ENCODE measurements around the gene EIF2S1. TPM values are rescaled to one million over a fixed set of nuclear protein-coding genes. Genes with fewer than 3 reads are reported as not detected.
"Not testable (repeated sequence)": the region's sequence is repeated elsewhere in the genome, so short reads cannot be mapped to it uniquely, and the experiment has no call there.

EIF2S1 gene
- total RNA-seq, 4 donors from 2014 or later: 27.1 to 74.3 (median 35.9) TPM

- peak in 2 of 3 donors; percentile 89 to 92 for DNase-seq
- Histone ChIP-seq H3K9me3 (no peaks in the 10 kb centered on the region), H3K4me3 (peak overlapping the region in 1 of 4 donors; percentile 36), H3K27me3 (no peaks in the 10 kb centered on the region), H3K36me3 (no peaks in the 10 kb centered on the region), H3K4me1 (peaks cover 0 to 9% (median 0%) of the 10 kb centered on the region in 4 donors), H3K27ac (peak overlapping the region in 3 of 4 donors; percentile 11 to 92 (median 75))
- TF ChIP-seq POLR2A (IDR thresholded peaks at IDR 0.05) (peak in 1 of 2 donors; percentile 72), CTCF (IDR thresholded peaks at IDR 0.05) (no peak)
Observed at GRCh38 chr14:67410313-67410712, 50.2 kb downstream of the EIF2S1 start.

- Histone ChIP-seq H3K4me3 (peak overlapping the region; percentile 20 to 66 (median 53)), H3K9me3 (no peaks in the 10 kb centered on the region), H3K27ac (peak overlapping the region in 3 of 4 donors; percentile 57 to 92 (median 75)), H3K36me3 (no peaks in the 10 kb centered on the region), H3K27me3 (no peaks in the 10 kb centered on the region), H3K4me1 (peaks cover 0 to 9% (median 0%) of the 10 kb centered on the region in 4 donors)
- no peak for DNase-seq
- no peak for TF ChIP-seq CTCF (IDR thresholded peaks at IDR 0.05)
- no peak for TF ChIP-seq POLR2A (IDR thresholded peaks at IDR 0.05)
Observed at GRCh38 chr14:67411370-67411769, 51.2 kb downstream of the EIF2S1 start.

DNA sequence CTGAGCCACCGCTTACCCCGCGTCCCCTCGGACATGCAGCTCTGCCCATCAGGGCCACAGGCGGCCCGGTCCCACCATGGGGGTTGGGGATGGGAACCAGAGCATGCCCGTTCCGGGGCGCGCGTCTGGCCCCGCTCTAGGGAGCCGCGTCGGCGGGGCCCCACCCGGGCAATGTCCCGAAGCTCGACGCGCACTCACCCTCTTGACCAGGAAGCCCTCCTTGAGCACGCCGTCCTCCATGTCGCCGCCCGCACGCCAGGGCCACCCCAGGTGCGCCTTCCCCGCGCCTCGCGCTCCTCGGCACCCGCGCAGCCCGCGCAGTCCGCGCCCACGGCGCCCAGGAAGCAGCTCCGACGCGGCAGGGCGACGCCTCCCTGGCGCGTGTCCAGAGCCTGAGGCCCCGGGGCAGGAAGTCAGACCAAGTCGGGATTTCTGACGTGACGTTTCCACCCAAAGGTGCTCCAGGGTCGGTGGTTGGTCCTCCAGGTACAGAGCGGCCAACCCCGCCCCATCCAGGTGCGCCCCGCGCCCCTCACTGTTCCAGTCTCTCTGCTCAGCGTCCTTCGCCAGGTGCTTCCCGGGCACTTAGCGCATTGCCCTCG lies 51.8 kb downstream of the EIF2S1 start, which contains the start of gene PLEK2:
PLEK2 (minus strand) TSS at position 346 of the 602 bp plus-strand sequence; CDS start at position 240, 106 bp downstream.
- TF ChIP-seq POLR2A (IDR thresholded peaks at IDR 0.05): peak; percentile 68 to 80
- TF ChIP-seq CTCF (IDR thresholded peaks at IDR 0.05): no peak
- Histone ChIP-seq H3K4me3 (peak within 1 kb of the TSS; percentile 20 to 66 (median 53)), H3K27me3 (no peaks in the 10 kb centered on the region), H3K9me3 (no peaks in the 10 kb centered on the region), H3K27ac (peak within 1 kb of the TSS in 3 of 4 donors; percentile 57 to 92 (median 75)), H3K36me3 (no peaks in the 10 kb centered on the region), H3K4me1 (peaks cover 0 to 9% (median 0%) of the 10 kb centered on the region in 4 donors)
- peak; percentile 18 to 89 (median 88) for DNase-seq

DNA sequence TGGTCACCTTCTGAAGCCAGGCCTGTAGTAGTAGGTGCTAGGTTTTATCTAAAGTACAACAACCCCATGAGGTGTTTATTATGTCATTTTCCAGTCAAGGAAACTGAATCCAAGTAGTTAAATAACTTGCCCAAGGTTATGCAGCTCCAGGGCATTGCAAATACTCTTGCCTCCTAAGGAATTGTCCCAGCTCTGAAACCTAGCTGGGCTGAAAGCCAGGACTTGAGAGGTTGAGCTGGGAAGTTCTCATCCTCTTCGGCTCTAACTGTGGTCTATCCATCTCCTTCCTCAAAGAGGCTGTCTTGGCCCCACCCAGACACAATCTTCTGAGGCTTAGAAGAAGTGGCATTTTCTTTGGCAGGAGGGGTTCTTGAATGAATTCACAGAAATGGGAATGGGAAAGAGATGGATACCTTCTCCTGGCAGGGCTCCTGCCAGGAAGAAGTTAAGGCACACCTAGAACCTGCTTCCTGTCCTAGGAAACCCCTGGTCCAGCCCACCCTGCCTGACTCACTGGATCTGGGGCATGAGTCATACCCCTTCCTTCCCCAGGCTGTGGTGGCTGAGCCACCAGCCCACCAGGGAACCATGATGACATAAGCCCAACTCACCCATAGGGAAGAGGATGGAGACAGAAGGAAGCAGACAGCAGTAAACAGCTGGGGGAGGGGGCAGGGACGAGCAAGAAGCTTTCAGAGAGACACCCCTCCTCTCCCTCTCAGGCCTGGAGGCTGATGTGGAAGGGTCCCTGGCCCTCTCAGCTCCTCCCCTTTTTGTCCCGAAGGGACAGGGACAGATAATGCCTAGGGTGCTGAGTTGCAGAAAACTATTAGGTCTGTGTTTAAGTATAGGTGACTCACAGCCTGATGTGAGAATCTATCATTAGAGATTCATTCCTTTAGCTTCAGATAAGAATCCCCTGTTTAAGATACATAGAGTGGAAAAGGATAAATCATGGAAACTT lies 54.0 kb downstream of the EIF2S1 start:
- H3K27ac ChIP-seq: peak overlapping the region in 1 of 4 donors; percentile 12
- no peaks in the 10 kb centered on the region for H3K36me3 ChIP-seq
- no peaks in the 10 kb centered on the region for H3K27me3 ChIP-seq
- TF ChIP-seq CTCF (IDR thresholded peaks at IDR 0.05) (no peak), POLR2A (IDR thresholded peaks at IDR 0.05) (no peak)
- DNase-seq: no peak
- H3K9me3 ChIP-seq: no peaks in the 10 kb centered on the region
- no peak overlapping the region for H3K4me3 ChIP-seq
- peaks cover 0 to 17% (median under 1%) of the 10 kb centered on the region in 4 donors for H3K4me1 ChIP-seq

DNA sequence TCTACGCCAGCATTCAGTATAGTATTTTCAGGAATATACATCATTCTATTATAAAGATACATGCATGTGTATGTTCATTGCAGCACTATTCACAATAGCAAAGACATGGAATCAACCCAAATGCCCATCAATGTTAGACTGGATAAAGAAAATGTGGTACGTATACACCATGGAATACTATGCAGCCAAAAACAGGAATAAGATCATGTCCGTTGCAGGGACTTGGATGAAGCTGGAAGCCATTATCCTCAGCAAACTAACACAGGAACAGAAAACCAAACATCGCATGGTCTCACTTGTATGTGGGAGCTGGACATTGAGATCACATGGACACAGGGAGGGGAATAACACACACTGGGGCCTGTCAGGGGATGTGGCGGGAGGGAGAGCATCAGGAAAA lies 55.5 kb downstream of the EIF2S1 start:
- H3K27me3 ChIP-seq, DNase-seq, H3K27ac ChIP-seq, H3K36me3 ChIP-seq, H3K9me3 ChIP-seq, H3K4me3 ChIP-seq: not testable (repeated sequence)
- peaks cover 0 to 30% (median 2%) of the 10 kb centered on the region in 4 donors for H3K4me1 ChIP-seq

Data from Peyer's patch (tissue), 4 donors.